K562 (cell line): ENCODE data around the gene MLX.

Experiments used
- CCNT2 ChIP-seq: IDR thresholded peaks from 2 replicates; pipeline ENCODE4 v1.6.1; 2011; ENCODE audit warnings: borderline replicate concordance, low read depth, mild to moderate bottlenecking, moderate library complexity, mixed read lengths, low read length; ENCODE audit not compliant: insufficient read length; ENCODE audit errors: extremely low read depth
- CHD1 ChIP-seq: fragments of 200-600 bp; sonication (generic); IDR thresholded peaks from one replicate; pipeline ENCODE4 v1.6.1; 2012; ENCODE audit warnings: mild to moderate bottlenecking, moderate library complexity, low read length, inconsistent platforms
- KLF6 ChIP-seq: fragments of 250-450 bp; sonication (Bioruptor Pico); IDR thresholded peaks from 2 replicates; pipeline ENCODE4 v1.4.0; 2020; ENCODE audit warnings: mild to moderate bottlenecking, moderate library complexity, borderline replicate concordance
- NR2C1 ChIP-seq, 2 experiments: fragments of 450-650 bp; IDR thresholded peaks; 2 replicates each; pipeline ENCODE4 v1.6.1; 2017; ENCODE audit warnings: mild to moderate bottlenecking in 2 of 2, antibody characterized with exemption in 1 of 2, inconsistent platforms in 1 of 2, missing compliant biosample characterization in 1 of 2, missing genetic modification characterization in 1 of 2
- PRPF4 ChIP-seq: fragments of 200-400 bp; formaldehyde crosslinking; IDR thresholded peaks from one replicate; pipeline ENCODE4 v1.6.1; 2017; ENCODE audit warnings: low read length, low read depth, mild to moderate bottlenecking; ENCODE audit not compliant: insufficient read depth, poor library complexity, severe bottlenecking
- SMAD4 ChIP-seq: fragments of 250-450 bp; sonication (Bioruptor Pico); conservative IDR thresholded peaks from 2 replicates; pipeline ENCODE4 v1.8.0; 2021; ENCODE audit warnings: inconsistent platforms, mild to moderate bottlenecking, moderate library complexity
- TF ChIP-seq, protein P1 (sequence below), 3 experiments: IDR thresholded peaks in 2 of 3; conservative IDR thresholded peaks in 1 of 3; 2 replicates each; pipeline ENCODE4 v1.5.1; 2011 to 2012; ENCODE audit warnings: low read length in 3 of 3, mild to moderate bottlenecking in 3 of 3, control low read depth in 2 of 3, improper control_type of control experiment in 1 of 3, inconsistent platforms in 1 of 3, low read depth in 1 of 3, mixed read lengths in 1 of 3, moderate library complexity in 1 of 3; ENCODE audit not compliant: insufficient read depth in 2 of 3
- TF ChIP-seq, protein P2 (sequence below): sonication (generic); formaldehyde crosslinking; IDR thresholded peaks from 2 replicates; pipeline ENCODE4 v1.8.1; 2022; ENCODE audit warnings: missing genetic modification reagents
- TF ChIP-seq, protein P3 (sequence below): fragments of 450-650 bp; IDR thresholded peaks from 2 replicates; pipeline ENCODE4 v1.6.1; 2017; ENCODE audit warnings: antibody characterized with exemption, mild to moderate bottlenecking
- TF ChIP-seq, protein P4 (sequence below): sonication (generic); formaldehyde crosslinking; IDR thresholded peaks from 2 replicates; pipeline ENCODE4 v1.8.0; 2022; ENCODE audit warnings: mild to moderate bottlenecking, missing genetic modification reagents

DNA sequence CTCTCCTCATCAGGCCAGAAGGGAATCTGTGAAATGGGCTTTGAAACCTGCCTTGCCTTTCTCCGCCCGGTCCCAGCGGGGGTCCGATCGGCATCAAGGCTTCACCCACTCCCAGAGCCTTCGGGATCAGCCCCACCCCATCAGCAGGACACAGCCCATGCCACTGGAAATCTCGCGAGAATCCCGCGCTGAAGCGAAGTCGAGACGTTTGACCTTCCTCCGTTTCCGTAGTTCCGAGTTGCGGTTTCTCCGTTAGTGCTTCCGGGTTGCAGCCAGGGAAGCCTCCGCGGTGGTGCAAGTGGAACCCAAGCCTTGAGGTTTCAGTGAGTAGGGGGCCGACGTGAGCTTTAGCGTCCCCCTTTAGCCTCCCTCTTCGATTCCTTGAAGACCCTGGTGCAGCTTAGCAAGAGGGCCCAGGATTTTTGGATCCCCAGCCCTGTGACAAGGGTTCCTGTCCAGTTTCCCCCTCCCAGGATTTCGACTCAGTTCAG, 5.0 kb upstream of the MLX start, which contains the start of gene COASY:
- TF ChIP-seq PRPF4 (no peak), CHD1 (no peak), KLF6 (CRISPR knock-in tag) (peak; percentile 17; the same call in 1 of the 2 replicates), SMAD4 (CRISPR knock-in tag) (no peak), CCNT2 (no peak), NR2C1 (IDR thresholded peaks at IDR 0.05) (peak; percentile 99), NR2C1 (tag; IDR thresholded peaks at IDR 0.05) (peak; percentile 99)
- TF ChIP-seq, protein P1, sequence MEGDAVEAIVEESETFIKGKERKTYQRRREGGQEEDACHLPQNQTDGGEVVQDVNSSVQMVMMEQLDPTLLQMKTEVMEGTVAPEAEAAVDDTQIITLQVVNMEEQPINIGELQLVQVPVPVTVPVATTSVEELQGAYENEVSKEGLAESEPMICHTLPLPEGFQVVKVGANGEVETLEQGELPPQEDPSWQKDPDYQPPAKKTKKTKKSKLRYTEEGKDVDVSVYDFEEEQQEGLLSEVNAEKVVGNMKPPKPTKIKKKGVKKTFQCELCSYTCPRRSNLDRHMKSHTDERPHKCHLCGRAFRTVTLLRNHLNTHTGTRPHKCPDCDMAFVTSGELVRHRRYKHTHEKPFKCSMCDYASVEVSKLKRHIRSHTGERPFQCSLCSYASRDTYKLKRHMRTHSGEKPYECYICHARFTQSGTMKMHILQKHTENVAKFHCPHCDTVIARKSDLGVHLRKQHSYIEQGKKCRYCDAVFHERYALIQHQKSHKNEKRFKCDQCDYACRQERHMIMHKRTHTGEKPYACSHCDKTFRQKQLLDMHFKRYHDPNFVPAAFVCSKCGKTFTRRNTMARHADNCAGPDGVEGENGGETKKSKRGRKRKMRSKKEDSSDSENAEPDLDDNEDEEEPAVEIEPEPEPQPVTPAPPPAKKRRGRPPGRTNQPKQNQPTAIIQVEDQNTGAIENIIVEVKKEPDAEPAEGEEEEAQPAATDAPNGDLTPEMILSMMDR (IDR thresholded peaks at IDR 0.05 in 2 of 3, conservative IDR thresholded peaks at IDR 0.05 in 1 of 3; ENCODE audit: insufficient read depth in 2 of 3, low read depth in 1 of 3, low read length in 3 of 3): peak in 1 of 3 experiments; percentile 29; a peak in 2 of 6 replicates
- TF ChIP-seq, protein P2, sequence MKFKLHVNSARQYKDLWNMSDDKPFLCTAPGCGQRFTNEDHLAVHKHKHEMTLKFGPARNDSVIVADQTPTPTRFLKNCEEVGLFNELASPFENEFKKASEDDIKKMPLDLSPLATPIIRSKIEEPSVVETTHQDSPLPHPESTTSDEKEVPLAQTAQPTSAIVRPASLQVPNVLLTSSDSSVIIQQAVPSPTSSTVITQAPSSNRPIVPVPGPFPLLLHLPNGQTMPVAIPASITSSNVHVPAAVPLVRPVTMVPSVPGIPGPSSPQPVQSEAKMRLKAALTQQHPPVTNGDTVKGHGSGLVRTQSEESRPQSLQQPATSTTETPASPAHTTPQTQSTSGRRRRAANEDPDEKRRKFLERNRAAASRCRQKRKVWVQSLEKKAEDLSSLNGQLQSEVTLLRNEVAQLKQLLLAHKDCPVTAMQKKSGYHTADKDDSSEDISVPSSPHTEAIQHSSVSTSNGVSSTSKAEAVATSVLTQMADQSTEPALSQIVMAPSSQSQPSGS: no peak
- TF ChIP-seq, protein P3, sequence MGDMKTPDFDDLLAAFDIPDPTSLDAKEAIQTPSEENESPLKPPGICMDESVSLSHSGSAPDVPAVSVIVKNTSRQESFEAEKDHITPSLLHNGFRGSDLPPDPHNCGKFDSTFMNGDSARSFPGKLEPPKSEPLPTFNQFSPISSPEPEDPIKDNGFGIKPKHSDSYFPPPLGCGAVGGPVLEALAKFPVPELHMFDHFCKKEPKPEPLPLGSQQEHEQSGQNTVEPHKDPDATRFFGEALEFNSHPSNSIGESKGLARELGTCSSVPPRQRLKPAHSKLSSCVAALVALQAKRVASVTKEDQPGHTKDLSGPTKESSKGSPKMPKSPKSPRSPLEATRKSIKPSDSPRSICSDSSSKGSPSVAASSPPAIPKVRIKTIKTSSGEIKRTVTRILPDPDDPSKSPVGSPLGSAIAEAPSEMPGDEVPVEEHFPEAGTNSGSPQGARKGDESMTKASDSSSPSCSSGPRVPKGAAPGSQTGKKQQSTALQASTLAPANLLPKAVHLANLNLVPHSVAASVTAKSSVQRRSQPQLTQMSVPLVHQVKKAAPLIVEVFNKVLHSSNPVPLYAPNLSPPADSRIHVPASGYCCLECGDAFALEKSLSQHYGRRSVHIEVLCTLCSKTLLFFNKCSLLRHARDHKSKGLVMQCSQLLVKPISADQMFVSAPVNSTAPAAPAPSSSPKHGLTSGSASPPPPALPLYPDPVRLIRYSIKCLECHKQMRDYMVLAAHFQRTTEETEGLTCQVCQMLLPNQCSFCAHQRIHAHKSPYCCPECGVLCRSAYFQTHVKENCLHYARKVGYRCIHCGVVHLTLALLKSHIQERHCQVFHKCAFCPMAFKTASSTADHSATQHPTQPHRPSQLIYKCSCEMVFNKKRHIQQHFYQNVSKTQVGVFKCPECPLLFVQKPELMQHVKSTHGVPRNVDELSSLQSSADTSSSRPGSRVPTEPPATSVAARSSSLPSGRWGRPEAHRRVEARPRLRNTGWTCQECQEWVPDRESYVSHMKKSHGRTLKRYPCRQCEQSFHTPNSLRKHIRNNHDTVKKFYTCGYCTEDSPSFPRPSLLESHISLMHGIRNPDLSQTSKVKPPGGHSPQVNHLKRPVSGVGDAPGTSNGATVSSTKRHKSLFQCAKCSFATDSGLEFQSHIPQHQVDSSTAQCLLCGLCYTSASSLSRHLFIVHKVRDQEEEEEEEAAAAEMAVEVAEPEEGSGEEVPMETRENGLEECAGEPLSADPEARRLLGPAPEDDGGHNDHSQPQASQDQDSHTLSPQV: peak; percentile 13; the same call in 1 of the 2 replicates
- TF ChIP-seq, protein P4, sequence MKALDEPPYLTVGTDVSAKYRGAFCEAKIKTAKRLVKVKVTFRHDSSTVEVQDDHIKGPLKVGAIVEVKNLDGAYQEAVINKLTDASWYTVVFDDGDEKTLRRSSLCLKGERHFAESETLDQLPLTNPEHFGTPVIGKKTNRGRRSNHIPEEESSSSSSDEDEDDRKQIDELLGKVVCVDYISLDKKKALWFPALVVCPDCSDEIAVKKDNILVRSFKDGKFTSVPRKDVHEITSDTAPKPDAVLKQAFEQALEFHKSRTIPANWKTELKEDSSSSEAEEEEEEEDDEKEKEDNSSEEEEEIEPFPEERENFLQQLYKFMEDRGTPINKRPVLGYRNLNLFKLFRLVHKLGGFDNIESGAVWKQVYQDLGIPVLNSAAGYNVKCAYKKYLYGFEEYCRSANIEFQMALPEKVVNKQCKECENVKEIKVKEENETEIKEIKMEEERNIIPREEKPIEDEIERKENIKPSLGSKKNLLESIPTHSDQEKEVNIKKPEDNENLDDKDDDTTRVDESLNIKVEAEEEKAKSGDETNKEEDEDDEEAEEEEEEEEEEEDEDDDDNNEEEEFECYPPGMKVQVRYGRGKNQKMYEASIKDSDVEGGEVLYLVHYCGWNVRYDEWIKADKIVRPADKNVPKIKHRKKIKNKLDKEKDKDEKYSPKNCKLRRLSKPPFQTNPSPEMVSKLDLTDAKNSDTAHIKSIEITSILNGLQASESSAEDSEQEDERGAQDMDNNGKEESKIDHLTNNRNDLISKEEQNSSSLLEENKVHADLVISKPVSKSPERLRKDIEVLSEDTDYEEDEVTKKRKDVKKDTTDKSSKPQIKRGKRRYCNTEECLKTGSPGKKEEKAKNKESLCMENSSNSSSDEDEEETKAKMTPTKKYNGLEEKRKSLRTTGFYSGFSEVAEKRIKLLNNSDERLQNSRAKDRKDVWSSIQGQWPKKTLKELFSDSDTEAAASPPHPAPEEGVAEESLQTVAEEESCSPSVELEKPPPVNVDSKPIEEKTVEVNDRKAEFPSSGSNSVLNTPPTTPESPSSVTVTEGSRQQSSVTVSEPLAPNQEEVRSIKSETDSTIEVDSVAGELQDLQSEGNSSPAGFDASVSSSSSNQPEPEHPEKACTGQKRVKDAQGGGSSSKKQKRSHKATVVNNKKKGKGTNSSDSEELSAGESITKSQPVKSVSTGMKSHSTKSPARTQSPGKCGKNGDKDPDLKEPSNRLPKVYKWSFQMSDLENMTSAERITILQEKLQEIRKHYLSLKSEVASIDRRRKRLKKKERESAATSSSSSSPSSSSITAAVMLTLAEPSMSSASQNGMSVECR (CRISPR knock-in tag): no peak
